HG02938 (cell line): ENCODE measurements around the gene DEXI.

Experiments used
- ATAC-seq: cut with Tn5 transposase; IDR thresholded peaks from one replicate; pipeline ENCODE4 v1.9.1; 2021; ENCODE audit warnings: mild to moderate bottlenecking, moderate library complexity; ENCODE audit not compliant: unreplicated experiment

Gene DEXI

GRCh38 chr16:10942352-10943063 lies at the start of gene DEXI:
DEXI (minus strand) TSS chr16:10942468; CDS start chr16:10942005, 463 bp downstream.
- ATAC-seq, result peak; percentile 37

- ATAC-seq, result no peak
Measured at GRCh38 chr16:10990378-10990777, 48.1 kb upstream of the DEXI start.

GRCh38 chr16:10989559-10989958 lies 47.3 kb upstream of the DEXI start:
- no peak for ATAC-seq

GRCh38 chr16:10988879-10989278 lies 46.6 kb upstream of the DEXI start:
- no peak for ATAC-seq

GRCh38 chr16:10988164-10988803 lies 46.0 kb upstream of the DEXI start:
- ATAC-seq, result peak; percentile 60

GRCh38 chr16:10987361-10988163 lies 45.3 kb upstream of the DEXI start:
- no peak for ATAC-seq

GRCh38 chr16:10984509-10984908 lies 42.2 kb upstream of the DEXI start:
- ATAC-seq, result no peak

GRCh38 chr16:10983159-10983558 lies 40.9 kb upstream of the DEXI start:
- peak; percentile 17 for ATAC-seq

- ATAC-seq, result peak; percentile 55
Measured at GRCh38 chr16:10982465-10983150, 40.3 kb upstream of the DEXI start.

GRCh38 chr16:10981697-10982216 lies 39.5 kb upstream of the DEXI start:
- ATAC-seq, result peak; percentile 56

- no peak for ATAC-seq
Measured at GRCh38 chr16:10980813-10981212, 38.5 kb upstream of the DEXI start.

- no peak for ATAC-seq
Measured at GRCh38 chr16:10979717-10980601, 37.7 kb upstream of the DEXI start.

GRCh38 chr16:10978871-10979446 lies 36.7 kb upstream of the DEXI start:
- no peak for ATAC-seq

GRCh38 chr16:10978124-10978523 lies 35.9 kb upstream of the DEXI start:
- no peak for ATAC-seq

- no peak for ATAC-seq
Measured at GRCh38 chr16:10976634-10977033, 34.4 kb upstream of the DEXI start.

- no peak for ATAC-seq
Measured at GRCh38 chr16:10972819-10973464, 30.7 kb upstream of the DEXI start.

GRCh38 chr16:10972108-10972818 lies 30.0 kb upstream of the DEXI start:
- no peak for ATAC-seq

GRCh38 chr16:10971560-10971961 lies 29.3 kb upstream of the DEXI start:
- no peak for ATAC-seq
